Adrenal gland (tissue), 12 donors: ENCODE results near the gene FBN3. TPM values are rescaled to one million over a fixed set of nuclear protein-coding genes. Genes with fewer than 3 reads are reported as not detected.

Source experiments
- DNase-seq, 7 donors: peaks; one replicate each; pipeline ENCODE4 v3.0.0-alpha.2; 2019 to 2020
- H3K27ac ChIP-seq, 5 donors: fragments of 200-600 bp; sonication (generic) in 4 of 5; 1 replicate in 3 of 5; 2 replicates in 2 of 5; pipeline versions ENCODE4 v1.5.1 to v1.8.0; 2016 to 2020; ENCODE audit warnings: mild to moderate bottlenecking in 1 of 5
- H3K27me3 ChIP-seq: fragments of 200-600 bp; 2 replicates; pipeline ENCODE4 v1.8.0; 2021
- H3K36me3 ChIP-seq, 2 donors: fragments of 200-600 bp; replicated peaks in 1 of 2; 1 replicate in 1 of 2; 2 replicates in 1 of 2; pipeline versions ENCODE4 v1.5.1 to v1.8.0; 2018 to 2022
- H3K4me1 ChIP-seq, 2 donors: fragments of 200-600 bp; replicated peaks in 1 of 2; 1 replicate in 1 of 2; 2 replicates in 1 of 2; pipeline versions ENCODE4 v1.5.1 to v1.8.0; 2018 to 2021
- H3K4me3 ChIP-seq, 4 donors: fragments of 200-600 bp; sonication (generic) in 3 of 4; one replicate each; pipeline ENCODE4 v1.5.1; 2016 to 2018
- H3K9me3 ChIP-seq, 3 donors: fragments of 200-600 bp; sonication (generic) in 1 of 3; replicated peaks in 1 of 3; 1 replicate in 2 of 3; 2 replicates in 1 of 3; pipeline versions ENCODE4 v1.5.1 to v1.8.0; 2016 to 2021
- POLR2A ChIP-seq, 2 donors: fragments of 450-650 bp; IDR thresholded peaks; one replicate each; pipeline ENCODE4 v1.6.1; 2017; ENCODE audit warnings: antibody characterized with exemption in 2 of 2, mild to moderate bottlenecking in 2 of 2, moderate library complexity in 1 of 2
- WGBS, 4 donors: extraction: QIAGEN DNeasy Blood & Tissue Kit in 2 of 4; methylation state at CpG; one replicate each; pipeline versions ENCODE4 v1.1.5 to v1.1.7; 2013 to 2017; 5-methylcytosine and 5-hydroxymethylcytosine counted together
- intact Hi-C, 2 donors: fragments of 100-400 bp; cut with DNase I; formaldehyde crosslinking; loops; one replicate each; pipeline versions ENCODE4 v1.14.1 to v1.15.0; 2022 to 2023
- polyA plus RNA-seq, 3 donors: library from polyadenylated mRNA; stranded (reverse); fragments of 200-250 nt in 2 of 3; fragments of 350-450 nt in 1 of 3; fragmentation: Illumina TruSeq in 1 of 3; extraction: RNeasy Lipid Tissue Mini Kit (QIAGEN cat#74804) in 1 of 3; gene quantifications; one replicate each; pipeline ENCODE4 v1.2.3, GENCODE V29; 2013 to 2014
- total RNA-seq, 9 donors: library from RNA; depleted of rRNA in 4 of 9; stranded (reverse); fragments of >200 nt in 4 of 9; fragments of 120-200 nt in 1 of 9; fragmentation: NEBNext Ultra II Directional in 1 of 9; extraction: Animal tissue kit (Norgen Biotek cat#: 25700) in 1 of 9; gene quantifications; one replicate each; pipeline versions ENCODE4 v1.1.0 to v1.2.4, GENCODE V29; 2013 to 2023
- TF ChIP-seq, protein P1 (sequence below), 6 experiments: fragments of 450-650 bp in 4 of 6; fragments of 200-600 bp in 2 of 6; sonication (generic) in 1 of 6; IDR thresholded peaks; 1 replicate in 5 of 6; 2 replicates in 1 of 6; pipeline versions ENCODE4 v1.5.1 to v1.8.0; 2016 to 2021; ENCODE audit warnings: antibody characterized with exemption in 6 of 6, mild to moderate bottlenecking in 2 of 6, moderate library complexity in 1 of 6
- donor health status: healthy with polysubstance abuse.
- donor health status: Bipolar disorder and iron deficiency.
- donor health status: DM: yes; HTN: yes; CAD: no.
- donor health status: DM: no; HTN: no; CAD: no.
- donor health status: DM: no; HTN: no; CAD: no.
- donor health status: DM: yes; HTN: yes; CAD: no.

The FBN3 gene
- total and polyA plus RNA-seq, 12 donors = 0.03 to 0.64 (median 0.16) TPM; not detected in 8

DNA sequence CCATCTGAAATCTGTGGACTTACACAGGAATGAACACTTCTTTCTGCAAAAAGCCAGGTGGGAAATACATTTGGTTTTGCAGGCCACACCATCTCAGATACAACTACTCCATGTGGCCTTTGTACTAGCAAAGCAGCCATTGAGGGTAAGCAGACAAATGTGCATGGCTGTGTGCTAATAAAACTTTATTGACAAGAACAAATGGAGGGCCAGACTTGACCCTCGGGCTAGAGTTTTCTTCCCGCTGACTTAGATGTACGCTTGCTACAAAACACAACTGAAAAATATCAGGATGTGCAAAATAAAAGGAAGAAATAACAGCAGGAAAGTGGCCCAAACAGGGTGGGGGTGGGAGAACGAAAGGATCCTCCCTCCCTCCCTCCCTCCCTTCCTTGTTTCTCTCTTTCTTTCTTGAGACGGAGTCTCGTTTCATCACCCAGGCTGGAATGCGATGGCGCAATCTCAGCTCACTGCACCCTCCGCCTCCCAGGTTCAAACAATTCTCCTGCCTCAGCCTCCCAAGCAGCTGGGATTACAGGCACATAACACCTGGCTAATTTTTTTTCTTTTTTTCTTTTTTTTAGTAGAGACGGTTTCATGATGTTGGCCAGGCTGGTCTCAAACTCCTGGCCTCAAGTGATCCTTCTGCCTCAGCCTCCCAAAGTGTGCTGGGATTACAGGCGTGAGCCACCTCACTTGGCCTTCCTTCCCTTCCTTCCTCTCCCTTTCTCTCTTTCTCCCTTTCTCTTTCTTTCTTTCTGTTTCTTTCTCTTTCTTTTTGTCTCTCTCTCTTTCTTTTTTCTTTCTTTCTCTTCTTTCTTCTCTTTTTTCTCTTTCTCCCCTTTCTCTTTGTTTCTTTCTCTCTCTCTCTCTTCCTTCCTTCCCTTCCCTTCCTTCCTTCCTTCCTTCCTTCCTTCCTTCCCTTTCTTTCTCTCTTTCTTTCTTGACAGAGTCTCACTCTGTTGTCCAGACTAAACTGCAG lies 67.5 kb downstream of the FBN3 start:
- no peak for DNase-seq
- TF ChIP-seq POLR2A (IDR thresholded peaks at IDR 0.05) = no peak
- TF ChIP-seq, protein P1, sequence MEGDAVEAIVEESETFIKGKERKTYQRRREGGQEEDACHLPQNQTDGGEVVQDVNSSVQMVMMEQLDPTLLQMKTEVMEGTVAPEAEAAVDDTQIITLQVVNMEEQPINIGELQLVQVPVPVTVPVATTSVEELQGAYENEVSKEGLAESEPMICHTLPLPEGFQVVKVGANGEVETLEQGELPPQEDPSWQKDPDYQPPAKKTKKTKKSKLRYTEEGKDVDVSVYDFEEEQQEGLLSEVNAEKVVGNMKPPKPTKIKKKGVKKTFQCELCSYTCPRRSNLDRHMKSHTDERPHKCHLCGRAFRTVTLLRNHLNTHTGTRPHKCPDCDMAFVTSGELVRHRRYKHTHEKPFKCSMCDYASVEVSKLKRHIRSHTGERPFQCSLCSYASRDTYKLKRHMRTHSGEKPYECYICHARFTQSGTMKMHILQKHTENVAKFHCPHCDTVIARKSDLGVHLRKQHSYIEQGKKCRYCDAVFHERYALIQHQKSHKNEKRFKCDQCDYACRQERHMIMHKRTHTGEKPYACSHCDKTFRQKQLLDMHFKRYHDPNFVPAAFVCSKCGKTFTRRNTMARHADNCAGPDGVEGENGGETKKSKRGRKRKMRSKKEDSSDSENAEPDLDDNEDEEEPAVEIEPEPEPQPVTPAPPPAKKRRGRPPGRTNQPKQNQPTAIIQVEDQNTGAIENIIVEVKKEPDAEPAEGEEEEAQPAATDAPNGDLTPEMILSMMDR (IDR thresholded peaks at IDR 0.05) = no peak
- Histone ChIP-seq H3K4me3 (no peak overlapping the region), H3K27ac (no peak overlapping the region), H3K9me3 (no peaks in the 10 kb centered on the region), H3K36me3 (no peaks in the 10 kb centered on the region), H3K4me1 (no peaks in the 10 kb centered on the region), H3K27me3 (no peaks in the 10 kb centered on the region)
- WGBS, 4 donors = 82 to 87% (median 83%) methylated on average over 11 of the region's 11 CpGs
- intact Hi-C loops = no loop called here

DNA sequence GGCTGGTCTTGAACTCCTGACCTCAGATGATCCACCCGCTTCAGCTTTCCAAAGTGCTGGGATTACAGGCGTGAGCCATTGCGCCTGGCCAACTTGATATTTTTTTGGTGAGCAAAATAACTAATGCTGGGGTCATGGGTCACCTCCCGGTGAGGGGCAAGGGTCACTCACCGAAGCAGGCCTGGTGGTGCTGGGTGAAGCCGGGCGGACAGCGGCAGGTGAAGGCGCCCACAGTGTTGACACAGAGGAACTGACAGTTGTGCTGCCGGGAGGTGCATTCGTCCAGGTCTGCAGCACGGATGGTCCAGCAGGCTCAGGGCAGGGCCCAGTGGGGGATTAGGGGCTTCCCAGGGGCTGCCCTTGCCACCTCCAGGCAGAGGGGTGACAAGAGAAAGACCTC lies 68.6 kb downstream of the FBN3 start:
- H3K36me3 ChIP-seq = no peaks in the 10 kb centered on the region
- H3K27me3 ChIP-seq = no peaks in the 10 kb centered on the region
- no peaks in the 10 kb centered on the region for H3K9me3 ChIP-seq
- TF ChIP-seq, protein P1 (IDR thresholded peaks at IDR 0.05) = no peak
- intact Hi-C loops = no loop called here
- no peak for DNase-seq
- H3K4me3 ChIP-seq = no peak overlapping the region
- H3K27ac ChIP-seq = no peak overlapping the region
- no peaks in the 10 kb centered on the region for H3K4me1 ChIP-seq
- WGBS, 4 donors = 87 to 94% (median 90%) methylated on average over 5 to 12 of the region's 12 CpGs

DNA sequence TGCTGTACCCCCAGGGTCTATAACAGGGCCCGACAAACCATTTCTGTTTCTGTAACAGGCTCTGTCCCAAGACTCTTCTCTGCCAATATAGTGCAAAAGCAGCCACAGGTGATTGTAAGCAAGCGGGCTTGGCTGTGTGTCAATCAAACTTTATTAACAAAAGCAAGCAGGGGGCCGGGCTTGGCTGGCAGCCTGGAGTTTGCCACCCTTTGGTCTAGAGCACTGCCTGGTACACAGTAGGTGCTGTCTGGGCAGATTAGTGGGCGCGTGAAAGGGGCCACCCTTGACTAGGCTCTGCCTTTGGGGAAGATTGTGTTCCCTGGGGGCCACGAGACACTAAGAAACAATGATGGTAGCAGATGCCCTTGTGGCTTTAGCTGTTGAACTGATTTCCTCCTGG lies 69.4 kb downstream of the FBN3 start:
- WGBS, 4 donors = 90 to 98% (median 96%) methylated on average over 6 of the region's 6 CpGs
- no peak overlapping the region for H3K4me3 ChIP-seq
- no peak for DNase-seq

More for the DNA sequence above, 69.4 kb downstream of the FBN3 start:
- Histone ChIP-seq H3K4me1 (no peaks in the 10 kb centered on the region), H3K27me3 (no peaks in the 10 kb centered on the region), H3K36me3 (no peaks in the 10 kb centered on the region), H3K27ac (no peak overlapping the region), H3K9me3 (no peaks in the 10 kb centered on the region)
- intact Hi-C loops = no loop called here
- TF ChIP-seq, protein P1 (IDR thresholded peaks at IDR 0.05) = no peak
- TF ChIP-seq POLR2A (IDR thresholded peaks at IDR 0.05) = no peak
